H9 (cell line): ENCODE measurements around the gene BMERB1. TPM values are rescaled to one million over a fixed set of nuclear protein-coding genes. Genes with fewer than 3 reads are reported as not detected.

Source experiments
- DNase-seq: peaks from one replicate; pipeline ENCODE4 v3.0.0-alpha.2; 2017
- H2AFZ ChIP-seq: one replicate; pipeline ENCODE4 v1.6.1; 2013; ENCODE audit warnings: mild to moderate bottlenecking, low read length, control low read depth, moderate library complexity
- H2AK5ac ChIP-seq: 2 replicates; pipeline ENCODE4 v1.6.1; 2013; ENCODE audit warnings: low read length, control low read depth, mixed read lengths; ENCODE audit not compliant: insufficient read length
- H2BK120ac ChIP-seq: one replicate; pipeline ENCODE4 v1.6.1; 2013; ENCODE audit warnings: low read depth, mild to moderate bottlenecking, low read length, control low read depth, inconsistent platforms; ENCODE audit not compliant: poor library complexity, severe bottlenecking
- H2BK12ac ChIP-seq: 2 replicates; pipeline ENCODE4 v1.6.1; 2013; ENCODE audit warnings: low read length, control low read depth, mixed read lengths, low read depth; ENCODE audit not compliant: insufficient read length
- H2BK15ac ChIP-seq: 2 replicates; pipeline ENCODE4 v1.6.1; 2013; ENCODE audit warnings: low read depth, low read length, control low read depth
- H2BK20ac ChIP-seq: one replicate; pipeline ENCODE4 v1.6.1; 2013; ENCODE audit warnings: low read depth, mild to moderate bottlenecking, low read length, control low read depth, inconsistent platforms; ENCODE audit not compliant: poor library complexity, severe bottlenecking
- H2BK5ac ChIP-seq: 2 replicates; pipeline ENCODE4 v1.6.1; 2013; ENCODE audit warnings: low read length, control low read depth, mixed read lengths; ENCODE audit not compliant: insufficient read length
- H3K14ac ChIP-seq: 2 replicates; pipeline ENCODE4 v1.6.1; 2013; ENCODE audit warnings: low read length, control low read depth; ENCODE audit not compliant: insufficient read depth
- H3K18ac ChIP-seq: 2 replicates; pipeline ENCODE4 v1.6.1; 2013; ENCODE audit warnings: low read depth, mild to moderate bottlenecking, mixed read lengths, low read length, control low read depth; ENCODE audit not compliant: insufficient read length
- H3K23ac ChIP-seq: 2 replicates; pipeline ENCODE4 v1.6.1; 2013; ENCODE audit warnings: low read length, control low read depth, mixed read lengths, low read depth; ENCODE audit not compliant: insufficient read length
- H3K23me2 ChIP-seq: 2 replicates; pipeline ENCODE4 v1.6.1; 2013; ENCODE audit warnings: low read depth, mild to moderate bottlenecking, mixed read lengths, low read length, control low read depth; ENCODE audit not compliant: insufficient read length, poor library complexity, severe bottlenecking
- H3K27ac ChIP-seq: 2 replicates; pipeline ENCODE4 v1.5.1; 2013; ENCODE audit warnings: low read length, control low read depth, mixed read lengths, low read depth; ENCODE audit not compliant: insufficient read length
- H3K27me3 ChIP-seq: 2 replicates; pipeline ENCODE4 v1.6.1; 2013; ENCODE audit warnings: low read length, control low read depth, inconsistent platforms; ENCODE audit not compliant: insufficient read depth
- H3K4ac ChIP-seq: 2 replicates; pipeline ENCODE4 v1.6.1; 2013; ENCODE audit warnings: low read depth, mild to moderate bottlenecking, control low read depth, inconsistent platforms, low read length, moderate library complexity
- H3K4me1 ChIP-seq: 2 replicates; pipeline ENCODE4 v1.6.1; 2013; ENCODE audit warnings: low read length, control low read depth, inconsistent platforms; ENCODE audit not compliant: insufficient read depth
- H3K4me2 ChIP-seq: 2 replicates; pipeline ENCODE4 v1.6.1; 2013; ENCODE audit warnings: low read length, control low read depth, mixed read lengths; ENCODE audit not compliant: insufficient read length, insufficient read depth
- H3K56ac ChIP-seq: 2 replicates; pipeline ENCODE4 v1.6.1; 2013; ENCODE audit warnings: low read depth, mild to moderate bottlenecking, mixed read lengths, low read length, control low read depth; ENCODE audit not compliant: insufficient read length
- H3K79me1 ChIP-seq: 2 replicates; pipeline ENCODE4 v1.6.1; 2013; ENCODE audit warnings: low read depth, mild to moderate bottlenecking, moderate library complexity, low read length, control low read depth, inconsistent platforms; ENCODE audit not compliant: insufficient read depth, poor library complexity, severe bottlenecking
- H3K79me2 ChIP-seq: 2 replicates; pipeline ENCODE4 v1.6.1; 2013; ENCODE audit warnings: low read length, control low read depth, inconsistent platforms; ENCODE audit not compliant: insufficient read depth
- H3K9ac ChIP-seq: 2 replicates; pipeline ENCODE4 v1.6.1; 2013; ENCODE audit warnings: low read length, control low read depth, mixed read lengths; ENCODE audit not compliant: insufficient read length; ENCODE audit errors: extremely low read depth
- H3K9me3 ChIP-seq: one replicate; pipeline ENCODE4 v1.6.1; 2013; ENCODE audit warnings: low read depth, low read length, inconsistent platforms; ENCODE audit not compliant: control insufficient read depth
- H3T11ph ChIP-seq: one replicate; pipeline ENCODE4 v1.6.1; 2013; ENCODE audit warnings: mild to moderate bottlenecking, low read length, control low read depth, inconsistent platforms
- H4K20me1 ChIP-seq: one replicate; pipeline ENCODE4 v1.6.1; 2013; ENCODE audit not compliant: control insufficient read depth, insufficient read length, insufficient read depth
- H4K5ac ChIP-seq: 2 replicates; pipeline ENCODE4 v1.6.1; 2013; ENCODE audit warnings: low read depth, mild to moderate bottlenecking, mixed read lengths, low read length, control low read depth; ENCODE audit not compliant: insufficient read length
- H4K8ac ChIP-seq: replicated peaks from 2 replicates; pipeline ENCODE4 v1.6.1; 2013; ENCODE audit warnings: low read length, control low read depth, mixed read lengths, low read depth; ENCODE audit not compliant: insufficient read length
- H4K91ac ChIP-seq: 2 replicates; pipeline ENCODE4 v1.6.1; 2013; ENCODE audit warnings: low read depth, mild to moderate bottlenecking, moderate library complexity, mixed read lengths, low read length, control low read depth; ENCODE audit not compliant: insufficient read length
- H3K27ac Mint-ChIP-seq, 3 experiments: 2 replicates in 2 of 3; 3 replicates in 1 of 3; pipeline ENCODE4 v1.8.0; 2020 to 2021; ENCODE audit warnings: mixed read lengths in 3 of 3, mild to moderate bottlenecking in 1 of 3, moderate library complexity in 1 of 3
- H3K27me3 Mint-ChIP-seq: 2 replicates; pipeline ENCODE4 v1.8.0; 2021; ENCODE audit warnings: low read depth, mild to moderate bottlenecking, moderate library complexity, mixed read lengths
- H3K36me3 Mint-ChIP-seq, 3 experiments: 2 replicates in 2 of 3; 3 replicates in 1 of 3; pipeline ENCODE4 v1.8.0; 2020 to 2021; ENCODE audit warnings: low read depth in 3 of 3, mixed read lengths in 3 of 3; ENCODE audit not compliant: insufficient read depth in 1 of 3
- H3K4me1 Mint-ChIP-seq, 2 experiments: 2 replicates each; pipeline ENCODE4 v1.8.0; 2020; ENCODE audit warnings: mixed read lengths in 2 of 2
- H3K4me3 Mint-ChIP-seq, 2 experiments: 2 replicates in 1 of 2; 3 replicates in 1 of 2; pipeline ENCODE4 v1.8.0; 2020 to 2021; ENCODE audit warnings: mild to moderate bottlenecking in 2 of 2, mixed read lengths in 2 of 2, moderate library complexity in 1 of 2
- H3K9me3 Mint-ChIP-seq, 2 experiments: 2 replicates in 1 of 2; 3 replicates in 1 of 2; pipeline ENCODE4 v1.8.0; 2020; ENCODE audit warnings: mild to moderate bottlenecking in 2 of 2, mixed read lengths in 2 of 2, moderate library complexity in 1 of 2
- WGBS: extraction: QIAGEN DNeasy Blood & Tissue Kit; methylation state at CpG from one replicate; pipeline ENCODE4 v1.1.7; 2013; ENCODE audit warnings: missing lambda C conversion rate, low lambda C conversion rate, mixed read lengths; ENCODE audit not compliant: insufficient read length; ENCODE audit errors: extremely low coverage; 5-methylcytosine and 5-hydroxymethylcytosine counted together
- total RNA-seq: library from RNA; stranded (reverse); gene quantifications from 2 replicates; pipeline ENCODE4 v1.2.1, GENCODE V29; 2021
- TF ChIP-seq, protein P1 (sequence below): fragments of 200-600 bp; sonication (generic); conservative IDR thresholded peaks from 3 replicates; pipeline ENCODE4 v1.8.0; 2021; ENCODE audit warnings: antibody characterized with exemption, mild to moderate bottlenecking

Gene BMERB1
- total RNA-seq, 1 experiment from 2014 or later = 19.5 TPM

DNA sequence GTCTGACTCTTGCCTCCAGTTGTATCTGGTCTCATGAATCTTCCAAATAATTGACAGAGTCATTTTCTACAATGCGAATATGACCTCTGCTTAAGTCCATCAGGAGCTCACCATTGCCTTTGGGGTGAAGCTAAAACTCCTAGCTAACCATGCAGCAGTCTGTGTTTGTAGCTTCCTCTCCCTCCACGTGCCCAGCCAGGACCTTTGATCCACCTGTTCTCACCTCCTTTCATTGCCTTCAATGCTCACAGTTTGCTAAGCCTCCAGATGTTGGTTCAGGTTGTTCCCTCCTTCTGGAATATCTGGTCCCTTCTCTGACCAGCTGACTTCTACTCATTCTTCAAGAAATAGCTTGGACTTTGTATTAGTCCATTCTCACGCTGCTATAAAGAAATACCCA, 23.0 kb downstream of the BMERB1 start:
- Histone ChIP-seq H2BK5ac (no peak overlapping the region), H3K27me3 (no peaks in the 10 kb centered on the region), H3K79me1 (no peaks in the 10 kb centered on the region), H3K79me2 (no peaks in the 10 kb centered on the region), H4K20me1 (no peaks in the 10 kb centered on the region), H2AK5ac (no peak overlapping the region), H4K5ac (no peak overlapping the region), H3K9me3 (no peaks in the 10 kb centered on the region), H2BK15ac (no peak overlapping the region), H3K4me1 (no peaks in the 10 kb centered on the region), H3K14ac (no peak overlapping the region), H3K4ac (no peak overlapping the region), H2AFZ (no peak overlapping the region), H3K18ac (no peak overlapping the region), H4K91ac (no peak overlapping the region), H3K23ac (no peak overlapping the region), H3K27ac (no peak overlapping the region), H2BK20ac (no peak overlapping the region), H2BK120ac (no peak overlapping the region), H3K56ac (no peak overlapping the region), H3K9ac (no peak overlapping the region), H4K8ac (no peak overlapping the region), H3K4me2 (no peak overlapping the region), H2BK12ac (no peak overlapping the region), H3T11ph (no peak overlapping the region), H3K23me2 (no peaks in the 10 kb centered on the region)
- Mint-ChIP-seq H3K9me3 (no peaks in the 10 kb centered on the region), H3K4me1 (peaks cover 0 to 3% of the 10 kb centered on the region in 2 experiments; a peak in 1 of 4 replicates), H3K27ac (no peak overlapping the region), H3K4me3 (no peak overlapping the region), H3K36me3 (no peaks in the 10 kb centered on the region; a peak in 1 of 7 replicates), H3K27me3 (no peaks in the 10 kb centered on the region)
- no peak for DNase-seq
- no CpG with 5 or more reads among the region's 3 CpGs for WGBS
- TF ChIP-seq, protein P1, sequence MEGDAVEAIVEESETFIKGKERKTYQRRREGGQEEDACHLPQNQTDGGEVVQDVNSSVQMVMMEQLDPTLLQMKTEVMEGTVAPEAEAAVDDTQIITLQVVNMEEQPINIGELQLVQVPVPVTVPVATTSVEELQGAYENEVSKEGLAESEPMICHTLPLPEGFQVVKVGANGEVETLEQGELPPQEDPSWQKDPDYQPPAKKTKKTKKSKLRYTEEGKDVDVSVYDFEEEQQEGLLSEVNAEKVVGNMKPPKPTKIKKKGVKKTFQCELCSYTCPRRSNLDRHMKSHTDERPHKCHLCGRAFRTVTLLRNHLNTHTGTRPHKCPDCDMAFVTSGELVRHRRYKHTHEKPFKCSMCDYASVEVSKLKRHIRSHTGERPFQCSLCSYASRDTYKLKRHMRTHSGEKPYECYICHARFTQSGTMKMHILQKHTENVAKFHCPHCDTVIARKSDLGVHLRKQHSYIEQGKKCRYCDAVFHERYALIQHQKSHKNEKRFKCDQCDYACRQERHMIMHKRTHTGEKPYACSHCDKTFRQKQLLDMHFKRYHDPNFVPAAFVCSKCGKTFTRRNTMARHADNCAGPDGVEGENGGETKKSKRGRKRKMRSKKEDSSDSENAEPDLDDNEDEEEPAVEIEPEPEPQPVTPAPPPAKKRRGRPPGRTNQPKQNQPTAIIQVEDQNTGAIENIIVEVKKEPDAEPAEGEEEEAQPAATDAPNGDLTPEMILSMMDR = no peak
